Adrenal gland (tissue), 5 donors: Measurements from ENCODE around the gene XCL1.

Experiments used
- POLR2A ChIP-seq, 2 donors: fragments of 450-650 bp; IDR thresholded peaks; one replicate each; pipeline ENCODE4 v1.6.1; 2017; ENCODE audit warnings: antibody characterized with exemption in 2 of 2, mild to moderate bottlenecking in 2 of 2, moderate library complexity in 1 of 2
- TF ChIP-seq, protein P1 (sequence below), 6 experiments: fragments of 450-650 bp in 4 of 6; fragments of 200-600 bp in 2 of 6; sonication (generic) in 1 of 6; IDR thresholded peaks; 1 replicate in 5 of 6; 2 replicates in 1 of 6; pipeline versions ENCODE4 v1.5.1 to v1.8.0; 2016 to 2021; ENCODE audit warnings: antibody characterized with exemption in 6 of 6, mild to moderate bottlenecking in 2 of 6, moderate library complexity in 1 of 6
- donor health status: DM: no; HTN: no; CAD: no.

DNA sequence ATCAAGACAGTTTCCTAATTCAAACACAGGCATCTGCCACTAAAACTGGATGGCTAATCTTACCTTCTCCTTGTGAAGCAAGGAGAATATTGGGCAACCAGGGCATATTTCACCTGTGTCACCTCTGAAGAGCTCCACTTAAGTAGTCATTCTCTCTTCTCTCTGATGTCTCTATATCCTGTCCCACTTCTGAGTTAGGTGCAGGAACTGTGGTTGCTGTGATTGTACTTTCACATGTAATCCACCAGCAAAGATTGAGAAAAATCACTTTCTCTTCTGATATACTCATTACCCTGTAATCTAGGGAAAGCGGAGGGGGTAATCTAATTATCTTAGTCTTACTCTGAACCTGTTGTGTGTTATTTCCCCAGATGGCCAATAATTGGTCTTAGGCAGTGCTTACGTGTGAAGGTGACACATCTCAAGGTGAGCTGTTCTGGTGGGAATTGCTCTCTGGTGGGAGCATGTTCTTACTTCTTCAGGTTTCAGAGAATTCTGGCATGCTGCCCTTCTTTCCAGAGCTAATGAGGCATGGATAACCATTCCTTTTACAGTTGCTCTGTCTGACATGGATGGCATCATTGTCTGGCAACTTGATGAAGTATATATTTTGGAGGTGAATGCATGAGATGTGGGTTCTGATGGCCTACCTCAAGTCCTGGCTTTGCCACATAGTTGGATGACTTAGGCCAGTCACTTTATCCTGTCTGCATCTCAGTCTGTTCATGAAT lies 44.6 kb upstream of the XCL1 start:
- no peak for TF ChIP-seq POLR2A (IDR thresholded peaks at IDR 0.05)
- TF ChIP-seq, protein P1, sequence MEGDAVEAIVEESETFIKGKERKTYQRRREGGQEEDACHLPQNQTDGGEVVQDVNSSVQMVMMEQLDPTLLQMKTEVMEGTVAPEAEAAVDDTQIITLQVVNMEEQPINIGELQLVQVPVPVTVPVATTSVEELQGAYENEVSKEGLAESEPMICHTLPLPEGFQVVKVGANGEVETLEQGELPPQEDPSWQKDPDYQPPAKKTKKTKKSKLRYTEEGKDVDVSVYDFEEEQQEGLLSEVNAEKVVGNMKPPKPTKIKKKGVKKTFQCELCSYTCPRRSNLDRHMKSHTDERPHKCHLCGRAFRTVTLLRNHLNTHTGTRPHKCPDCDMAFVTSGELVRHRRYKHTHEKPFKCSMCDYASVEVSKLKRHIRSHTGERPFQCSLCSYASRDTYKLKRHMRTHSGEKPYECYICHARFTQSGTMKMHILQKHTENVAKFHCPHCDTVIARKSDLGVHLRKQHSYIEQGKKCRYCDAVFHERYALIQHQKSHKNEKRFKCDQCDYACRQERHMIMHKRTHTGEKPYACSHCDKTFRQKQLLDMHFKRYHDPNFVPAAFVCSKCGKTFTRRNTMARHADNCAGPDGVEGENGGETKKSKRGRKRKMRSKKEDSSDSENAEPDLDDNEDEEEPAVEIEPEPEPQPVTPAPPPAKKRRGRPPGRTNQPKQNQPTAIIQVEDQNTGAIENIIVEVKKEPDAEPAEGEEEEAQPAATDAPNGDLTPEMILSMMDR (IDR thresholded peaks at IDR 0.05), result no peak
